Measurements from ENCODE around the gene SOBP.

SOBP gene

DNA sequence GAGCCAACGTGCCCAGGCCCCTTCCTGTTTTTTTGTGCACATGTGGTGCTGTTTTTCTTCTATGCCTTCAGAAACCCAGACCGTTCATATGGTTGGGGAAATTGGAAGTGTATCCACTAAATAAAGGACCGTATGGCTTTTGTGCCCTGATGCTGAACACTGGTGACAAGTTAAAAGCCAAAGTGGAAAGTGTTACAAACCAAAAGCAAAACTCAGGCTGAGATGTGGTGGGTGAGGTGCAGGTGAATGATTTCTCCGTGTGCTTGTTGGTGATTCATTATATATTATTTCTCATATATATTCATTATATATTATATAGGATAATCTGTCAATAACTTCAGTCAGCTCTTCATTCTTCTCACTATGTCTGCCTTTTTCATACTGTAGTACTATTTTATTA is 148.6 kb downstream of the SOBP start:
- no peak for DNase-seq (ENCODE audit: low read depth)

GRCh38 chr6:107639511-107639910 is 149.6 kb downstream of the SOBP start:
- no peak for DNase-seq (ENCODE audit: low read depth)

GRCh38 chr6:107641071-107641470 is 151.2 kb downstream of the SOBP start:
- DNase-seq (ENCODE audit: low read depth), result no peak

DNA sequence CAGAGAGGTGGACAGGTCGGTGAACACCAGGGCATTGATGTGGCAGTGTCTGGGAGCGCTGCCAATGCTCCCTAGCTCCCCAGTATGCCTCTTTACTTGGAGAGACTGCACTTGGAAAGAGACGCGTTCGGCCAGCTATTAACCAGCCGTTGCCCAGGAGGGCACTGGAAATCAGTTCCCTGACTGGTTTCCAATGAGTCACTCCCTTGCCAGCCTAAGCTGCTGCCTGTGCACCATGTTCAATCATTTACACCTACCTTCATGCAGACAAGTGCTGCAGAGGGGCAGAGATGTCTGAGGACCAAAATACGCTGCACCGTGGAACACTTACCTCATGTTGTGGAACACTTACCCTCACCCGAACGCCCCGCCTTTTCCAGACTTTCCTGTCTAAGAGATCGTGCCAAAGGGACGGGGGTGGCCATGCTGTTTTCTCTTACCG is 151.6 kb downstream of the SOBP start:
- DNase-seq (ENCODE audit: low read depth), result no peak

DNA sequence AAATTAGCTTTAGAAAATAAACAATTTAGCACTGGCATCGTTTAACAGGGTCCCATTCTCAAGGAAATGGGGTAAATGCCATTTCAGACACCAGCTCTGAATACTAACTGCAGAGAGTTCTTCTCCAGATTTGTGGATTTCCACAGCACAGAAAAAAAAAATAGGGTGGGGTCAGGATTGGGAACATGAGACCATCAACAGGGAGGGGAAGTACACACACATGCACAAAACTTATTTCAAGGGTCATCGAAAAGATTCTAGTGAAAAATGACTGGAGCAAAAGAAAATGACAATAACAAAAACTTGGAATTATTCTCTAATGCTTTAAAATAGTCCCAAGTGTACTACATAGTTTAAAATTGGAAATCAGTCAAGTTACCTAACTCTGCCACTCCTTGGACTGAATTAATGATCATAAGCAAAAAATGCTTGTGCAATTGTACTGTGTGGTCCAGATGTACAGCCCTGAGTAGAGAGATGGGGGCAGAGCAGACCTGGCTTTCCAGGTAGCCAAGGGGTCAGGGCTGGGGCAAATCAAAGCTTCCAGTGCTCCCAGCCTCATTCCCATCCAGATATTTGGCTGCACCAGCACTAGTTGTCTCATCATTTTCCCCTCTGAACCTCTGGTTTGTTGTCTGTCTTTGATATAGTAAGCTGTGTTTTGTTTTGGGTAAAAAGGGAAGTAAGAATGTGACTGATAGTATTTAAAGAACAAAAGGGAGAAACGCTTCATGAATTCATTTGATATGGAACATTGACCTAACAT is 152.4 kb downstream of the SOBP start:
- DNase-seq (ENCODE audit: low read depth), result no peak

DNA sequence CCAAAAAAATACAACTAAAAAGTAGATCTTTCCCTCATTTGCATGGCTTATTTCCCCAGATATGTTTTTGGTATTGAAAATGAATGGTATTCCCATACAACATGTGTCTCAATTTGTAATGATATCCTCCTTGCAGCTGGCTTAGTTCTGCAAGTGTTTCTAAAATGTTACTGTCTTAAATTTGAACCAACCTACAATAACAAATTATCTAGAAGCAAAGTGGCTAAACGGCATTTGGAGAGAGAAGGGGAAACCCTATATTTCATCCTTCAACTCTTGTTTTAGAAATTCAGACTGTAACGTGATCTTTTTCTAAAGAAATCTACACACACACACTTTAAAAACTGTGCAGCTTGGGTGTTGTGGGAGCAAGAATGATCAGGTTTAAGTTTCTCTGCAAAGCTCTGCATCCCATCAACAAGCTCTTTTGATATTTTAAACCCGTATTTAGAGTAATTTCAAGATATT is 153.0 kb downstream of the SOBP start:
- no peak for DNase-seq (ENCODE audit: low read depth)

- no peak for DNase-seq (ENCODE audit: low read depth)
Measured at GRCh38 chr6:107644513-107644912, 154.6 kb downstream of the SOBP start.

DNA sequence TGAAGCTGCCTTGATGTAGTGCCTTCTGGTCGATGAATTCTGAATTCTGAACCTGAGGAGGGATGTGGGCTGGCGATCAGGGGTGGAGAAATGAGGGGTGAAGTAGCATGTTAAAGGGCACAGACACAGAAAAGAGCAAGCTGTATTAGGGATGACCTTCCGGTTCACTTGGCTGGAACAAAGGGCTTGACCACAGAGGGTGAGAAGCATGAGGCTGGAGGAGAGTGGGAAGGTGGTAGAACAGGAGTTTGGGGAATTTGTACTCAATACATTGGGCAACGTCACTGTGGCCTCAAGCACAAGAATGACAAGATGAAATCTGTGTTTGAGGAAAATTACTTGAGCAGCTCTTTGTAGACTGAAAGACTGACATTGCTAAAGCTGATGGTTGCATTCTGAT is 155.8 kb downstream of the SOBP start:
- DNase-seq (ENCODE audit: low read depth), result no peak

GRCh38 chr6:107646176-107646575 is 156.3 kb downstream of the SOBP start:
- DNase-seq (ENCODE audit: low read depth), result no peak

- no peak for DNase-seq (ENCODE audit: low read depth)
Measured at GRCh38 chr6:107646776-107647438, 157.0 kb downstream of the SOBP start.

- DNase-seq (ENCODE audit: low read depth), result no peak
Measured at GRCh38 chr6:107647439-107647948, 157.6 kb downstream of the SOBP start.

DNA sequence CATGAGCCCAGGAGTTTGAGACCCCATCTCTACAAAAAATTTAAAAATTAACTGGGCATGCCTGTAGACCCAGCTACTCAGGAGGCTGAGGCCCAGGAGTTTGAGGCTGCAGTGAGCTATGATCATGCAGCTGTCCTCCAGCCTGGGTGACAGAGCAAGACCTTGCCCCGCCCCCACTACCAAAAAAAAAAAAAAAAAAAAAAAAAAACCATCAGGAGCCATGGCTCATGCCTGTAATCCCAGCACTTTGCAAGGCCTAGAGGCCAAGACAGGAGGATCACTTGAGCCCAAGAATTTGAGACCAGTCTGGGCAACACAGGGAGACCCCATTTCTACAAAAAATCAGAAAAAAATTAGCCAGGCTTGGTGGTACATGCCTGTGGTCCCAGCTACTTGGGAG is 159.1 kb downstream of the SOBP start:
- DNase-seq (ENCODE audit: low read depth), result no peak

DNA sequence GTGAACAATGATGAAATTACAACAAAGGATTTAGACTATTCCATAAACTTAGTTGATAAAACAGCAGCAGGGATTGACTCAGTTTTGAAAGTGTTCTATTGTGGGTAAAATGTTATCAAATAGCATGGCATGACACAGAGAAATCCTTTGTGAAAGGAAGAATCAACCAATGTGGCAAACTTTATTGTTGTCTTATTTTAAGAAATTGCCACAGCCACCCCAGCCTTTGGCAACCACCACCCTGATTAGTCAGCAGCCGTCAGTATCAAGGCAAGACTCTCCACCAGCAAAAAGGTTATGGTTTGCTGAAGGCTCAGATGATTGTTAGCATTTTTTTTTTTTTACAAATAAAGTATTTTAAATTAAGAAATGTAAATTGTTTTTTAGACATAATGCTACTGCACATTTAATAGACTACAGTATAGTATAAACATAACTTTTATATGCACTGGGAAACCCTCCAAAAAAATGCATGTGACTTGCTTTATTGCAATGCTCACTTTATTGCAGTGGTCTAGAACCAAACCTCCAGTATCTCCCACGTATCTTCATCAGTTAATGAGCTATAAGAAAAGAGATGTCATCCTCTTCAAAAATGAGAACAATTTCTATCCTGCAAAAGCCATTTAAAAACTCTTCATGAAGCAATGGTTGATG is 162.7 kb downstream of the SOBP start:
- no peak for DNase-seq (ENCODE audit: low read depth)

- no peak for DNase-seq (ENCODE audit: low read depth)
Measured at GRCh38 chr6:107653183-107653580, 163.3 kb downstream of the SOBP start.

GRCh38 chr6:107653861-107654394 is 164.0 kb downstream of the SOBP start:
- no peak for DNase-seq (ENCODE audit: low read depth)

GRCh38 chr6:107654764-107655163 is 164.8 kb downstream of the SOBP start:
- no peak for DNase-seq (ENCODE audit: low read depth)

DNA sequence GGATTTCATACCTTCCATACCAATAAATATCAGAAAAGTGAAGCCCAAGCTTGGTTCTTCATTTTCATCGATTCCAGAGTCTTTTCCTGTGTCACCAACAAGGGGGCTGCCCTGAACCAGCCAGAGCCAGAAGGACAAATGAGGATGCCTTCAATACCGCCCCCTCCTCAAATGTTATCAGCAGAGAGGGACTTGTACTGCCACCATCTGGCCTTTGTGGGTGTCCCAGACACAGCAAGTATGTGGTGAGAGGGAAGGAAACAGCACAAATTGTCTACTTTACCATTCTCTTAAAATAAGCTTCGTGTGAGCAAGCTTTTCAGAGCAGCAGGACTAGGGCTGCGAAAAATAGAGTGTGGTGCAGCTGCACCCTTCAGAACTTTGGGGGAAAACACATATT is 165.3 kb downstream of the SOBP start:
- no peak for DNase-seq (ENCODE audit: low read depth)

GRCh38 chr6:107655864-107656263 is 165.9 kb downstream of the SOBP start:
- DNase-seq (ENCODE audit: low read depth), result no peak

DNA sequence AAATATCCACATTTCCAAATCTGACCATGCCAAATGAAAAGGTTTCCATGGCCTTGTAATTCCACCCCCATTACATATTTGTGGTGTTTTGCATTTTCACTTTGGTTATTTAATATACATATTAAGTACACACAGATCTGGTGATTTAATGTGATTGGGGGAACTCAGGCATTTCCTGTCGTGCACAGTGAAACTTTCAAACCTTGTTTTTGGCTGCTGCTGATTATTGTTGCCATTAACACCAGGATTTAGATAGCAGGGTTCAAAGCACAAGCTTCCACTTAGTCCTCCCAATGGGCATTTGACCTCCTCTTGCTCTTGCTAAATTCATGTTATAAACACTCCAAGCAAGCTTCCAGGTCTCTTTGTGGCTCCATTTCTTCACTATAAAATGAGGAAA is 166.5 kb downstream of the SOBP start:
- DNase-seq (ENCODE audit: low read depth), result no peak

DNA sequence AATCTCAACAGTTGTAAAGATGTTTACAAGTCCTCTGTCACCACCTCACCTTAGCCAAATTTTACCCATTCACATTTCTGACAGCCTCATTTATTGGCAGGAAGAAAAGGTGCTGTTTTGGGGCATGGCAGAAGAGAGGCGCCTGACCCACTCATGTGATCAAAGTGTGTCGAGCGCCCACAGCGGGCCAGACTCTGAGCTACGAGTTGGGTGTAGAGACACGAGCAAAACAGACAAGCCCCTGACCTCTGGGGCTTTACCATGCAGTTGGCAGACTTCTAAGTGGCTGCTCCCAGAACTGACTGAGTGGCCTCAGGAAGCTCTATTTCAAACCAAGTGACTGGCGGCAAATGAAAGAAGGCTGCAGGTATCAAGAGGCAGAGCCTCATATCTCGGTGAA is 167.0 kb downstream of the SOBP start:
- no peak for DNase-seq (ENCODE audit: low read depth)

GRCh38 chr6:107657373-107657754 is 167.4 kb downstream of the SOBP start:
- DNase-seq (ENCODE audit: low read depth), result no peak

- DNase-seq (ENCODE audit: low read depth), result no peak
Measured at GRCh38 chr6:107657755-107658461, 168.0 kb downstream of the SOBP start.

Data from T-helper 22 cell (primary cell).